Motor neuron (in vitro differentiated cells): ENCODE data around the gene SCN10A. TPM values are rescaled to one million over a fixed set of nuclear protein-coding genes. Genes with fewer than 3 reads are reported as not detected.

Experiments
- ATAC-seq, 8 experiments: fragments of 200-7000 bp; cut with Tn5 transposase; replicated peaks in 6 of 8; 2 replicates each; pipeline ENCODE4 v1.8.0; 2021; ENCODE audit warnings: mild to moderate bottlenecking in 8 of 8, moderate library complexity in 8 of 8
- H3K27ac ChIP-seq, 2 donors: fragments of 250-450 bp; sonication (Bioruptor Pico); 2 replicates each; pipeline ENCODE4 v1.9.0; 2021; ENCODE audit warnings: antibody characterized with exemption in 2 of 2, mild to moderate bottlenecking in 2 of 2, moderate library complexity in 1 of 2
- H3K4me1 ChIP-seq, 2 donors: fragments of 250-450 bp; sonication (Bioruptor Pico); replicated peaks in 1 of 2; 2 replicates each; pipeline ENCODE4 v1.6.1; 2021; ENCODE audit warnings: antibody characterized with exemption in 2 of 2, mild to moderate bottlenecking in 2 of 2, moderate library complexity in 1 of 2
- H3K4me3 ChIP-seq, 5 donors: fragments of 250-450 bp; sonication (Bioruptor Pico); 2 replicates each; pipeline ENCODE4 v1.9.0; 2021; ENCODE audit warnings: antibody characterized with exemption in 5 of 5, mild to moderate bottlenecking in 5 of 5, moderate library complexity in 4 of 5
- whole genome bisulfite sequencing, 10 experiments: fragments of 450-650 bp; shearing (Covaris generic); methylation state at CpG; one replicate each; pipeline ENCODE4 v1.0.0; 2022; 5-methylcytosine and 5-hydroxymethylcytosine counted together
- in situ Hi-C, 9 experiments: fragments of 400-800 bp; cut with MboI; loops; one replicate each; pipeline ENCODE4 v1.15.0; 2021; ENCODE audit warnings: low sequenced_read_pairs in 9 of 9, low pct_unique_long_range_greater_than_20kb in 2 of 9; ENCODE audit not compliant: unreplicated experiment in 9 of 9
- total RNA-seq, 8 experiments: library from RNA; unstranded; fragments of 300-600 nt; gene quantifications; 2 replicates each; pipeline versions ENCODE4 v1.2.3 to v1.2.4, GENCODE V29; 2022

SCN10A gene
- total RNA-seq, 8 experiments from 2014 or later = 0.04 to 0.14 (median 0.05) TPM; not detected in 5

DNA sequence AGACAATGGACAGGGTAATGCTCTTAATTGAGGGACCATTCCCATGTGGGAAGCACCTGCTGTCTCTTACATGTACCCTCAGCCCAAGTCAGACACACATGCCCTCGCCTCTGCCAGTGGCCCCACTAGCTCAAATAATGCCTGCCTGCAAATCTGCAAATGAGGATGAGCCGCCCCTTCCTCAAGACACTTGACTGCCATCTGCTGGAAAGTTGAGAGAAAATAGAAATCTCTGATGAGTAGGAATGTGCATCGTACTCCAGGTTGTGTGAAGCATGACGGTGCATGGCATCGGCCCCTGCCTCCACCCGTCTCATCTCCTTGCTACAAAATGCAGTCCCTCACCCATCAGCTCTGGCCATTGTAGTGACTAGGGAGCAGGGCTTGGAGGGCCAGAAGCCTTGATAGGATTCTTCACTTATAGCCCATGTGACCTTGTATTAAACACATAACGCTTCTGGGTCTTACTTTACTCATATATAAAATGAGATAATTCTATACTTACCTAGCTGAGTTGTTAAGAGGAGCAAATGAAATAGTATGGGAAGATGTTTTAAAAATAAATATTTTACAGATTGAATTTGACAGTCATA is 160.2 kb downstream of the SCN10A start:
- H3K4me3 ChIP-seq = no peak overlapping the region
- 0 to 100% (median 24%) methylated on average over 1 to 6 of the region's 7 CpGs; no CpG with 5 or more reads in 3 of the 10 experiments for WGBS, 10 experiments
- H3K27ac ChIP-seq = no peak overlapping the region
- in situ Hi-C loops = loop anchor here in 3 of 9 experiments (10.0 to 25.0 kb wide), 2 partner anchors 131 to 144 kb away; no protein-coding TSS in a partner anchor
- no peaks in the 10 kb centered on the region for H3K4me1 ChIP-seq
- ATAC-seq = peak; percentile 45 to 83 (median 66)

DNA sequence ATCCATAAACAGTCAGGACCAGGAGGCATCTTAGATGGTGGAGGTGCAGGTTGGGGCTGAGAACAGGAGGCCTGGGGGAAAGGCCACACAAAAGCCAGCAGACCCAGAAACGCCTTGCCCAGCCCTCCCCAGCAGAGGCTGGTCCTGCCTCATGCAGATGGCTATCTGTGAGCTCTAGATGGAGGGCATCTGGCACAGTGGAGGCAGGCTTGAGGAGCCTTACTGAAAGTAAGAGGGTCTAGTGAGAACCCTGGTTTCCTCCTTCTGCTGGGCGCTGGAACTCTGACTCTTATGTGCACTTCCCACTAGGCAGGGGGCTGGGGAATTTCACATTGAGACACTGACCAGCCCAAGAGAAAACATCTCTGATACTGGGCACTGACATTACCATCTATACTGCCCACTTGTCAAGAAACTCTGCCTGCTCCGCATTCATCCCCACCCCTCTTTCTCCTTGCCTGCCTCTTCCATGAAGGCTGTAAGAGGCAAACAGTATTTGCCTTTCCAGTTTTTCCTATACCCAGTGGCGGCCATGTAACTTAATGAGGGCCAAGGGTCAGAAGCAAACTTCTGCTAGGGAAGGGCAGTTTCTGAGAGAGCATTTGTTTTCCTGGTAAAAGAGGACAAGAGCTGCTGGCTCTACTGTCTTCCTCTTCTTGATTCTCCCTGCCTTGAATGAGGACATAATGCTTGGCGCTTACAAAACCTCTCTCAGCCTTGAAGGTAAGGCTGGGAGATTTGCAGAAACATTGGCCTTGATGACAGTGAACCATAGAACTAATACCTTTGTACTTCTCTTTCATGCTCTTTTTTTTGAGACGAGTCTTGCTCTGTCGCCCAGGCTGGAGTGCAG is 162.1 kb downstream of the SCN10A start:
- Histone ChIP-seq H3K27ac (no peak overlapping the region), H3K4me3 (no peak overlapping the region), H3K4me1 (no peaks in the 10 kb centered on the region)
- in situ Hi-C loops = loop anchor here in 3 of 9 experiments (10.0 to 25.0 kb wide), 2 partner anchors 129 to 142 kb away; no protein-coding TSS in a partner anchor
- no peak for ATAC-seq
- 40 to 100% (median 73%) methylated on average over 1 to 3 of the region's 7 CpGs; no CpG with 5 or more reads in 2 of the 10 experiments for WGBS, 10 experiments

DNA sequence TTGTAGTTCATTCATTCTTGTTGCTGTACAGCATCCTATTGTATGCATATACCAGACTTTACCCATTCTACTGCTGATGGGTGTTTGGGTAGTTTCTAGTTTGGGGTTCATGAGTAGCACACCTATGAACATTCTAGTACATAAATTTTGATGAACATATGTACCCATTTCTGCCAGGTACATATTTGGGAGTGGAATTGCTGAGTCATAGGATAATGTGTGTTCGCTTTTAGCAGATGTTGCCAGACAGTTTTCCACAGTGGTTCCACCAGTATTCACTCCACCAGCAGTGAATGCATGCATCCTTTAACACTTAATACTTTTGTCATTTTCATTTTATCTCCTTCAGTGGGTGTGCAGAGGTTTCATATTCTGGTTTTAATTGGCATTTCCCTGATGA is 163.1 kb downstream of the SCN10A start:
- 40 to 83% (median 78%) methylated on average over 1 of the region's 1 CpG; no CpG with 5 or more reads in 5 of the 10 experiments for WGBS, 10 experiments
- ATAC-seq = no peak
- in situ Hi-C loops = loop anchor here in 3 of 9 experiments (10.0 to 25.0 kb wide), 2 partner anchors 128 to 141 kb away; no protein-coding TSS in a partner anchor
- Histone ChIP-seq H3K4me3 (no peak overlapping the region), H3K27ac (no peak overlapping the region), H3K4me1 (no peaks in the 10 kb centered on the region)

DNA sequence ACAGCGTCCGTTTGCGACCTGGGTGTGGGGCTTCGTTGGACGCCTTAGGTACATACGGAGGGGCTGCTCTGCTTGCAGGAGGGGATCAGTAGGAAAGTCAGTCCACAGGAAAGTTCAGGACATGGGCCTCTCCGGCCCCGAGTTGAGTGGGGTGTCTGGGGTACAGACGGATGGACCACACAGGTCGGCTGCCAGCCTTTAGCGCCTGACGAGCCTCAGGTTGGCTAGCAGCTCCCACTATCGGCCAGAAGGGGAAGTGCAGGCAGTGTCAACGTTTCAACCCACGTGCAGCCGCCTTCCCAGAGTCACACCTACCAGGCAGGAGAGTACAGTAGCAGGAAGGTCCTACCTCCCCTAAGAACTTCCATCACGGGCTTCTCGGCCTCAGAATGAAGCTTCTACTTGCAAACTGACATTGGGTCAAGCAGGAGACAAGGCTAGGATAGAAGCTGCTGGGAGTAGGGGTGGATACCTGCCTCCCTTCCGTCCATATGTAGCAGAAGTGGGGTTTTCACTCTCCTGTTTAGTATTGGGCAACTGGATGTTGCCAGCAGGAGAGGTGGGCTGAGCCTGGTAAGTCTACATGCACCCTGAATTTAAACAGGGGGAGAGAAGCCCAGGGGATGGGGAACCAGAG is 164.7 kb downstream of the SCN10A start:
- Histone ChIP-seq H3K4me1 (no peaks in the 10 kb centered on the region), H3K27ac (no peak overlapping the region), H3K4me3 (no peak overlapping the region)
- 0 to 15% (median 0%) methylated on average over 1 to 6 of the region's 19 CpGs; no CpG with 5 or more reads in 5 of the 10 experiments for WGBS, 10 experiments
- peak in 7 of 8 experiments; percentile 18 to 57 (median 40) for ATAC-seq
- in situ Hi-C loops = loop anchor here in 3 of 9 experiments (10.0 to 25.0 kb wide), 2 partner anchors 126 to 139 kb away; no protein-coding TSS in a partner anchor

DNA sequence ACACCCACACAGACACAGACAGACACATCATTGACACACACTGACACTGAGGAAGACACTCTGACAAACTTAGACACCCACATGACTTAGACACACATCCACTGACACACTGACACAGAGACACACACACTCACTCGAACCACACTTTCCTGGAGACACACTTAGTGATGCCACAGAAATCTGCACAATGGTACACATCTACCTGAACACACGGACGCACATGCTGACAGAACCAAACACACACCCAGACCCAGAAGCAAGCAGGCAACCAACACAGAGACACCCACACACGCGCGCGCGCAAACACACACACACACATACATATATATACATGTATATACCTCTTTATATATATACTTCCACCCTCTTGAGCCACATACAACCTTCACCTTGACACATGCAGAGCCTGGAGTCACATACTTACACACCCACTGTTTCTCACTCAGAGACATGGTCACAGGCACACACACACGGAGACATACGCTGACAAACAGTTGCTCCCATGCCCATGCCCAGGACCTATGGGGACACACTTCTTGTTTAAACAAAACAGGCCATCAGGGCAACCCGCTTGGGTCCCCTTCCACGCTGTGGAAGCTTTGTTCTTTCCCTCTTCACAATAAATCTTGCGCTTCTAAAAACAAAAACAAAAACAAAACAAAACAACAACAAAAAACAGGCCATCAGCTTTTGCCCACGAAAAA is 165.6 kb downstream of the SCN10A start:
- no peak overlapping the region for H3K4me3 ChIP-seq
- H3K27ac ChIP-seq = no peak overlapping the region
- ATAC-seq = no peak
- in situ Hi-C loops = loop anchor here in 3 of 9 experiments (10.0 to 25.0 kb wide), 2 partner anchors 126 to 138 kb away; no protein-coding TSS in a partner anchor
- WGBS, 10 experiments = 45 to 100% (median 83%) methylated on average over 1 to 11 of the region's 14 CpGs; no CpG with 5 or more reads in 2 of the 10 experiments
- no peaks in the 10 kb centered on the region for H3K4me1 ChIP-seq

DNA sequence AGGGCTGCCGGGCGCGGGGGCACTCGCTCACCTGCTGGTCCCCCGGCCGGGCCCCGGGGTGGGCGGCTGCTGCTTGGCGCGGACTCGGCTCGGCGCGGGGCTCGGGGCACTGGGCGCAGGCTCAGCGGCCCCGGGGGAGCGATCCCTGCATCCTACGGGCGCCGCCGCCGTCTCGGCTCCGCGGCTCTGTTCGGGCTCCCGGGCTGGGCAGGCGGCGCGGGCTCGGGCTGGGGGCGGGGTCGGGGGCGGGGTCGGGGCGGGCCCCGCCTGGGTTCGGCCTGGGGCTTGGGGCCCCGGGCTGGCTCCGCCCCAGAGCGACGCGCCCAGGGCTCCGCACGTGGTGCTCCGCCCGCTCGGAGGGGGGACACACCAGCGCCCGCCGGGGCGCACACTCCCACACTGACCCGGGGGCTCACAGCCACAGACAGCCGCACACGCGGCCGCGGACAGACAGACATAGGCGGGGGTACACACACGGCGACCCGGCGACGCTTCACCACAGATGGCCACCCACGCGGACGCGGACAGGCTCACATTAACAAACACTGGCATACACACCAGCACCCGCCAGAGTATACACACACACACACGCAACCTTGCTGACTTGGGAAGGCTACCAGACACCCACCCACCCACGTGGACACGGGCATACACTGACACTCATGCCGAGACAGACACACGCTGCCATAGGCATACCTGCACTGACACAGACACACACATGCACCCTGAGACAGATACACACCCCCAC is 166.3 kb downstream of the SCN10A start, which contains the start of gene SCN5A:
Gene SCN5A (minus strand): TSS at position 188 of the 748 bp plus-strand sequence. CDS start 16,380 bp downstream, outside the sequence.
- in situ Hi-C loops = loop anchor here in 6 of 9 experiments (10.0 to 25.0 kb wide), 3 partner anchors 112 to 137 kb away; no protein-coding TSS in a partner anchor
- Histone ChIP-seq H3K4me3 (peak within 1 kb of the TSS; percentile 37 to 51 (median 46)), H3K27ac (no peak within 1 kb of the TSS), H3K4me1 (no peaks in the 10 kb centered on the region)
- 4 to 10% (median 7%) methylated on average over 2 to 7 of the region's 76 CpGs; no CpG with 5 or more reads in 6 of the 10 experiments for WGBS, 10 experiments
- ATAC-seq = peak; percentile 76 to 90 (median 89)

DNA sequence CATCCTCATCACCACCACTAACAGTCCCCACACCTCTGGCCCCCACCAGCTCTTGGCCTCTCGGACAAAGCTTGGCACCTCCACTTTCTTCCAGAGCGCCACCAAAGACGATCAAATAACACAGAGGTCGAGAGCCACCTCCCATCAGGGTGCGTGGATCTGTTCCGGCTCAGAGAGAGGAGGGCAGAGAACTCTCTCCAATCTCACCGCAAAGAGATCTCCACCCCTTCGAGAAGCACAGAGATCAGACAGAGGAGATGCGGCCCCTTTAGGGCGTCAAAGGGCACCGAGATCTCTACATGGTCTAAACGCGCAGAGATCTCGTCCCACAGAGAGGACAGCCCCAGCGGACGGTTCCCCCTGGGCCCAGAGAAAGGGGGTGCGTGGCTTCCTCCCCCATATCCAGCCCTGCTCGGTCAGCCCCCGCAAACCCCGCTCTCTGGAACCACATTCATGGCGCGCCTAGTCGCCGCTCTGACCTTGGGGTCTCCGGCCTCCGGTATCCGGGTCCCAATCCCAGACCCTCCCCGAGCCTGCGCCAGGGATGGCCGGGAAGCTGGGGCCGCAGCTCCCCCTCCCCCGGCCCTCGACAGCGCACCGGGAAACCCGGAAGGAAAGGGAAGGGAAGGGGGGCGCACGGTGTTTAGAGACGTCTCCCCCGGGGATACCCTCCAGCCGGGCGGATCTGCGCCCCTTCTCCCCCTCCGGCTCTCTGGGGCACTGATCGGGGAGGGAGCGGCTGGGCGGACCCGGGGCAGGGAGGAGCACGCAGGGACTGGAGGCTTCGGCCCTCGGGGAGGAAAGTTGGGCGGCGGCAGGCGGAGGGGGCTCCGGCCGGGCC is 167.1 kb downstream of the SCN10A start:
- Histone ChIP-seq H3K27ac (no peak overlapping the region), H3K4me1 (no peaks in the 10 kb centered on the region), H3K4me3 (peak overlapping the region; percentile 37 to 51 (median 46))
- 10 to 20% methylated on average over 2 to 4 of the region's 56 CpGs; no CpG with 5 or more reads in 8 of the 10 experiments for WGBS, 10 experiments
- peak; percentile 47 to 64 (median 57) for ATAC-seq
- in situ Hi-C loops = loop anchor here in 3 of 9 experiments (25.0 kb wide), 1 partner anchor 112 kb away; no protein-coding TSS in a partner anchor

DNA sequence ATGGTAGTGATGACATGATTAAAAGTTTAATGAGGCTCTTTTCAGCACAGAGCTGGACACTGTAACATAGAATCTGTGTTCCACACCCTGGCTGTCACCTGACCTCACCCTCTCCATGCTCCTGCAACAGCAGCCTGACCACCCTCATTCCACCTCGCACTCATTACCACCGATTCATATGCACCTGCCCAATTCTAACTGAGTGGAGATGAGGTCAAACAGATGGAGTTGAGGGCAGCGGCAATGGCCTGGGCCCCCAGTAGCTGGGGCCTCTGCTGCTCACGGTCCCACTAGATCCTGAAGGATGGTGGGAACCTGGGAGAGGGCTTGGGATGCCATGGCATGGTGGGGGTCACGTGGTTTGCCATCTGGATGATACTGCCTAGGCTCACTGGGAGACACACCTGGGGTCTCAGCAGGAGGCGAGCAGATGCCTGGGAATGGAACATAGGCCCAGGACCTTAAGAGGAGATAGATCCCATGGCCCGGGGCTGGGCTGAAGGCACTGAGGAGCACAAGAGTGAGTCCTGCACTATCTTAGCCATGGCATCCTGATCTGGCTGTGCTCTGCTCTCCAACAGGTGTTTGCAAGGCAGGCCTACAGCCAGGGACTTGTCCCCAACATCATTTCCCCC is 167.9 kb downstream of the SCN10A start:
- Histone ChIP-seq H3K4me1 (no peaks in the 10 kb centered on the region), H3K27ac (no peak overlapping the region), H3K4me3 (no peak overlapping the region)
- in situ Hi-C loops = loop anchor here in 3 of 9 experiments (25.0 kb wide), 1 partner anchor 111 kb away; no protein-coding TSS in a partner anchor
- ATAC-seq = no peak
- WGBS, 10 experiments = 80 to 100% (median 89%) methylated on average over 1 to 4 of the region's 7 CpGs; no CpG with 5 or more reads in 6 of the 10 experiments

DNA sequence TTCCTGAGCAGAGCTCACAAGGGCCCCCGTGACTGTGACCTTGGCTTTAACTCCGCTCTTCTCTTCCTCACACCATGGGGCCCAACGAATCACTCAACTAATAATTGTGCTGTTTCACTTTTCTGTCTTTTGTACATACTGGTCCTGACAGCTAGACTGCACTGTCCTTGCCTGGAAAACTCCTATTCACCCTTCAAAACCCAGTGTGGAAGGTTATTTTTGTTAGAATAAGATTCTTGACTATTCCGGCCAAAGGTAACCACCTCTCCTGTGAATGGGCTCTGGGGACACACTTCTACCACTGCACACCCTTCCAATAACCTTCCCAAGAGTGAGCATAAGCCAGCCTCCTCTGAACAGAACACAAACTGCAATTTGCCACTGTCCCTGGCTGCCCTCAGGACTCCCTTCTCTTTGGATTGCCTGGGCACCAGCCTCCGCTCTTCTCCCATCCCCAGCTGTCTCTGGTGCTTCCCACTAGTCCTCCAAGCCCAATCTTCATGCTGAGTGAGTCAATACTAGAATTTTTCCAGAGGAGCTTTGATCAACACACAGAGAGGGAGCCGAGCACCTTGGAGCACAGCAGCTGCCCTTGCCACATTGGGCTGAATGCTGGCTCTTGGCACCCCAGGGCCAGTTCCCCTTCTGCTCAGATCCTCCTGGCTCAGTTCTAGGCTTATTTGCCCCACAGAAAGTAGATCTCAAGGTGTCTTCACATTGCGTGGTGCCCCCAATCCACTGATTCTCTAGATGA is 168.6 kb downstream of the SCN10A start:
- H3K4me3 ChIP-seq = no peak overlapping the region
- no peak overlapping the region for H3K27ac ChIP-seq
- no peak for ATAC-seq
- WGBS, 10 experiments = 68 to 100% (median 84%) methylated on average over 1 to 6 of the region's 7 CpGs
- no peaks in the 10 kb centered on the region for H3K4me1 ChIP-seq
- in situ Hi-C loops = loop anchor here in 3 of 9 experiments (25.0 kb wide), 1 partner anchor 110 kb away; no protein-coding TSS in a partner anchor
